Neuronal stem cell (in vitro differentiated cells): ENCODE data around the gene PRR5.

Experiments used
- DNase-seq: peaks from one replicate; pipeline ENCODE4 v3.0.0-alpha.2; 2013; ENCODE audit warnings: low spot score
- H2AFZ ChIP-seq: one replicate; pipeline ENCODE4 v1.6.1; 2013; ENCODE audit warnings: mild to moderate bottlenecking, low read length, inconsistent platforms
- H2AK5ac ChIP-seq: 2 replicates; pipeline ENCODE4 v1.6.1; 2013; ENCODE audit warnings: low read depth, mild to moderate bottlenecking, inconsistent platforms, low read length, moderate library complexity, mixed read lengths
- H2BK120ac ChIP-seq: 2 replicates; pipeline ENCODE4 v1.6.1; 2013; ENCODE audit warnings: low read depth, mild to moderate bottlenecking, inconsistent platforms, low read length, moderate library complexity, mixed read lengths
- H2BK12ac ChIP-seq: one replicate; pipeline ENCODE4 v1.6.1; 2013; ENCODE audit warnings: low read length, inconsistent platforms
- H2BK15ac ChIP-seq: 2 replicates; pipeline ENCODE4 v1.6.1; 2013; ENCODE audit warnings: mild to moderate bottlenecking, low read length, inconsistent platforms, mixed read lengths
- H2BK5ac ChIP-seq: one replicate; pipeline ENCODE4 v1.6.1; 2013; ENCODE audit warnings: inconsistent platforms, mild to moderate bottlenecking, low read length, moderate library complexity
- H3K14ac ChIP-seq: one replicate; pipeline ENCODE4 v1.6.1; 2013; ENCODE audit warnings: low read length, inconsistent platforms
- H3K18ac ChIP-seq: 2 replicates; pipeline ENCODE4 v1.6.1; 2013; ENCODE audit warnings: low read length, inconsistent platforms
- H3K23ac ChIP-seq: 2 replicates; pipeline ENCODE4 v1.6.1; 2013; ENCODE audit warnings: low read depth, mild to moderate bottlenecking, mixed read lengths, low read length, inconsistent platforms; ENCODE audit not compliant: poor library complexity
- H3K27ac ChIP-seq: replicated peaks from 3 replicates; pipeline ENCODE4 v1.5.1; 2013; ENCODE audit warnings: low read length, inconsistent platforms
- H3K27me3 ChIP-seq, 3 experiments: 2 replicates each; pipeline ENCODE4 v1.6.1; 2013; ENCODE audit warnings: low read length in 3 of 3, mild to moderate bottlenecking in 2 of 3, inconsistent platforms in 1 of 3, low read depth in 1 of 3, mixed read lengths in 1 of 3, moderate library complexity in 1 of 3; ENCODE audit not compliant: control insufficient read depth in 3 of 3, insufficient read depth in 3 of 3
- H3K36me3 ChIP-seq, 2 donors: replicated peaks in 1 of 2; 2 replicates each; pipeline ENCODE4 v1.6.1; 2013; ENCODE audit warnings: low read length in 2 of 2; ENCODE audit not compliant: control insufficient read depth in 2 of 2, insufficient read depth in 2 of 2
- H3K4ac ChIP-seq: 2 replicates; pipeline ENCODE4 v1.6.1; 2013; ENCODE audit warnings: inconsistent platforms, mild to moderate bottlenecking, low read length, moderate library complexity
- H3K4me1 ChIP-seq, 2 donors: 1 replicate in 1 of 2; 2 replicates in 1 of 2; pipeline ENCODE4 v1.6.1; 2013; ENCODE audit warnings: low read length in 2 of 2, low read depth in 1 of 2; ENCODE audit not compliant: control insufficient read depth in 2 of 2, insufficient read depth in 1 of 2
- H3K4me2 ChIP-seq: one replicate; pipeline ENCODE4 v1.6.1; 2013; ENCODE audit warnings: mild to moderate bottlenecking, low read length, inconsistent platforms; ENCODE audit not compliant: insufficient read depth, poor library complexity, severe bottlenecking
- H3K4me3 ChIP-seq, 2 donors: 2 replicates each; pipeline ENCODE4 v1.5.1; 2013; ENCODE audit warnings: low read length in 2 of 2, mild to moderate bottlenecking in 2 of 2, inconsistent platforms in 1 of 2, moderate library complexity in 1 of 2
- H3K79me1 ChIP-seq: one replicate; pipeline ENCODE4 v1.6.1; 2013; ENCODE audit warnings: low read depth, mild to moderate bottlenecking, inconsistent platforms, low read length, moderate library complexity
- H3K9ac ChIP-seq: one replicate; pipeline ENCODE4 v1.6.1; 2013; ENCODE audit warnings: mild to moderate bottlenecking, low read depth, low read length, inconsistent platforms; ENCODE audit not compliant: poor library complexity
- H3K9me3 ChIP-seq, 2 donors: replicated peaks in 1 of 2; 2 replicates each; pipeline versions ENCODE3 to v1.6.1; 2013; ENCODE audit warnings: low read length in 2 of 2, mild to moderate bottlenecking in 2 of 2, inconsistent platforms in 1 of 2, low read depth in 1 of 2, mixed read lengths in 1 of 2, moderate library complexity in 1 of 2; ENCODE audit not compliant: control insufficient read depth in 2 of 2, insufficient read depth in 1 of 2
- H4K8ac ChIP-seq: one replicate; pipeline ENCODE4 v1.6.1; 2013; ENCODE audit warnings: low read depth, mild to moderate bottlenecking, inconsistent platforms, low read length, moderate library complexity
- H4K91ac ChIP-seq: one replicate; pipeline ENCODE4 v1.6.1; 2013; ENCODE audit warnings: low read length, low read depth, mild to moderate bottlenecking, inconsistent platforms; ENCODE audit not compliant: poor library complexity
- WGBS, 2 donors: extraction: QIAGEN DNeasy Blood & Tissue Kit; methylation state at CpG; one replicate each; pipeline ENCODE4 v1.1.7; 2013; ENCODE audit warnings: missing lambda C conversion rate in 2 of 2, mixed read lengths in 1 of 2; ENCODE audit not compliant: insufficient read length in 2 of 2, insufficient replicate concordance in 1 of 2; ENCODE audit errors: extremely low coverage in 2 of 2; 5-methylcytosine and 5-hydroxymethylcytosine counted together

Gene PRR5

DNA sequence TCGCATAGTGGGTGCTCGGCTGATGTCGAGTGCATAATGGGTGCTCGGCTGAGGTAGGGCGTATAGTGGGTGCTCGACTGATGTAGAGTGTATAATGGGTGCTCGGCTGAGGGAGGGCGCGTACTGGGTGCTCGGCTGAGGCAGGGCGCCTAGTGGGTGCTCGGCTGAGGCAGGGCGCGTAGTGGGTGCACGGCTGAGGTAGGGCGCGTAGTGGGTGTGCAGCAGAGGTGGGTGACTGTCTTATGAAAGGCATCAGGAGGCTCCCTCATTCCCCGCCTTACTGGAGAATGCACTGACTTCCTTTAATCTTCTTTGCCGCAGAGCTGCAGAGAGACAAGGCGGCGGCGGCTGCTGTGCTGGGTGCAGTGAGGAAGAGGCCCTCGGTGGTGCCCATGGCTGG, 84.1 kb downstream of the PRR5 start:
- peak overlapping the region; percentile 67 for H2AK5ac ChIP-seq
- no peak overlapping the region for H4K91ac ChIP-seq
- no peak overlapping the region for H4K8ac ChIP-seq
- no peaks in the 10 kb centered on the region for H3K27me3 ChIP-seq
- H3K18ac ChIP-seq: peak overlapping the region; percentile 12
- H2BK5ac ChIP-seq: no peak overlapping the region
- no peak overlapping the region for H2BK15ac ChIP-seq
- H3K79me1 ChIP-seq: no peaks in the 10 kb centered on the region
- WGBS, 2 donors: no CpG with 5 or more reads among the region's 23 CpGs
- no peak overlapping the region for H3K4me2 ChIP-seq
- no peak overlapping the region for H3K27ac ChIP-seq
- no peak overlapping the region for H3K23ac ChIP-seq
- H3K4ac ChIP-seq: no peak overlapping the region
- no peak overlapping the region for H2BK120ac ChIP-seq
- no peak for DNase-seq
- H2BK12ac ChIP-seq: no peak overlapping the region
- H3K14ac ChIP-seq: no peak overlapping the region
- H2AFZ ChIP-seq: no peak overlapping the region
- no peaks in the 10 kb centered on the region for H3K36me3 ChIP-seq
- no peak overlapping the region for H3K9ac ChIP-seq
- H3K4me1 ChIP-seq: no peaks in the 10 kb centered on the region
- no peak overlapping the region for H3K4me3 ChIP-seq
- no peaks in the 10 kb centered on the region for H3K9me3 ChIP-seq

DNA sequence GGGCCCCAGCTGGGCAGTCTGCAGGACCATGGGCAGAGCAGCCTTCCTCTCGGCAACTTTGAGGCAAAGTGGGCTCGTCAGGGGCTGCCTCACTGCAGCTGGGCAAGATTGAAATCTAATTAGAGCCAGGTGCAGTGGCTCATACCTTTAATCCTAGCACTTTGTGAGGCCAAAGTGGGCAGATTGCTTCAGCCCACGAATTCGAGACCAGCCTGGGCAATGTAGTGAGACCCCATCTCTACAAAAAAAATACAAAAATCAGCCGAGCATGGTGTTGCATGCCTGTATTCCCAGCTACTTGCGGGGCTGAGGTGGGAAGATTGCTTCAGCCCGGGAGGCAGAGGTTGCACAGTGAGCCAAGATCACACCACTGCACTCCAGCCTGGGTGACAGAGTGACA, 84.6 kb downstream of the PRR5 start:
- Histone ChIP-seq H3K14ac (no peak overlapping the region), H2BK120ac (no peak overlapping the region), H3K18ac (peak overlapping the region; percentile 12), H3K27ac (no peak overlapping the region), H3K36me3 (no peaks in the 10 kb centered on the region), H3K9ac (no peak overlapping the region), H3K23ac (no peak overlapping the region), H3K9me3 (no peaks in the 10 kb centered on the region), H3K4me2 (no peak overlapping the region), H3K4me3 (no peak overlapping the region), H2BK12ac (no peak overlapping the region), H2BK15ac (no peak overlapping the region), H4K91ac (no peak overlapping the region), H3K27me3 (no peaks in the 10 kb centered on the region), H3K4ac (no peak overlapping the region), H3K79me1 (no peaks in the 10 kb centered on the region), H4K8ac (no peak overlapping the region), H2AK5ac (peak overlapping the region; percentile 67), H2BK5ac (no peak overlapping the region), H3K4me1 (no peaks in the 10 kb centered on the region), H2AFZ (no peak overlapping the region)
- DNase-seq: no peak
- no CpG with 5 or more reads among the region's 7 CpGs for WGBS, 2 donors
